ENCODE measurements around the gene NPIPB6.
A peak's percentile ranks its signal among the peaks of the same experiment; 100 is the strongest.

NPIPB6 gene

DNA sequence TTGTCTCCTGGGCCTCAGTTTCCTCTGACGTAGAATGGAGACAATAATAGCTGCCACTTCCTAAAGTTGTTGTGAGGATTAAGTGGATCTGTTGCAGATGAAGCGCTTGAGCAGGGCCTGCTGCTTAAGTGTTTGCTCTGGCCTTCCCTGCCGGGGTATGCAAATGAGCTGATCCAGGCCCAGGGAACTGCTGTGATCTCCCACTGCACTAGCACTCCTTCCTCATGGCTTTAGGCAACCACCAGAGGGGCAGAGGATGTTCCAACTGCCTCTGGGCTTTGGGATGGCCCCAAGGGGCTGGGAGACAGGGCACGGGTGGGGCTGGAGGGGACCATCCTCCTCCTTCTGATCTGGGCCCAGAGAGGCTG, 64.8 kb downstream of the NPIPB6 start:
- DNase-seq (ENCODE audit: low spot score): no peak

DNA sequence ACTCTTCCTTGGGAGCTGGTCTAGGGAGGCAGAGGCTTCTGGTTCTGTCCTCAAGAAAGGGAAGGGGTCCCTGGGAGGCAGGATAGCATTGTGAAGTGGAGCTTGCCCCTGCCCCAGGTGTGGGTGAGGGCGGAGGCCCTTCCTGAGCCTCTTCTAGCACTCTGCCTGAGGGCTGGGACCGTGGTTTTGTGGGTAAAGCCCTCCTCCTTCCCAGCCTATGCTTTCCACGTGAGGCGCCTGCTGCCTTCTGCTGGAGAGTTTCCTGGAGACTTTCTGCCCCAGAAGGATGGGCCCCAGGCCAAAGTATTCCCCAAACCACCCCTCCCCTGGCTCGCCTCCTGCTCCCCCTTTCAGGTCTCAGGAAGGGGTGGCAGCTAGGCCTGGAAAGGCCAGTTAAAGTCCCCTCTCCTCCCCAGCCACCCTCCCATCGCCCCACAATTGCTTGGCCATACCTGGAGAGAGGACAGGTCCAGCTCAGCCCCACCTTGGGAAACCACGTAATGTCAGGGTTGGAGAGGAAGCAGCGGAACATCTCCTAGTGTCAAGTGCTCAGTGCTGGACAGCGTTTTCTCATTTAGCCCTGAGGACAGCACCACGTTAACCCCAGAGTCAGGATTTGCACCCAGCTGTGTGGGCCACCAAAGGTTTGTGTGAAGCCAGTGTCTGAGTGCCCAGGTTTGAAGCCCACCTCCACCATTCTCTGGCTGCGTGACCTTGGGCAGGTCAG, 65.4 kb downstream of the NPIPB6 start:
- no peak for DNase-seq (ENCODE audit: low spot score)

DNA sequence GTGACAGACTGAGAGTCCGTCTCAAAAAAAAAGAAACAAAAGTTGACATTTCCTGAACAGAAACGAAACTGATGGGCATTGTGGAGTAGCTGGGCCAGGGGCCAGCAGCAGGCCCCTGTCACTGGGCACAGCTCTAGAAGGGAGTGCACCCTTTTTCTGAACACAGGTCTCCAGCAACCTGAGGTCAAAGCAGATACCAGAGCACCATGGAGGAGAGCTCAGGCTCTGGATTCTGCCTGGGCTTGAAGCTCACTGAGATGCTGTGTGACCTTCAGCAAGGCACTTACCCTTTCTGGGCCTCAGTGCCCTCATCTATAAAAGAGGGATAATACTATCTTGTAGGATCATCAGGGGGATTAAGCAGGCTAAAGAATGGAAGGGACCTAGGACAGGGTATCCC, 66.0 kb downstream of the NPIPB6 start:
- DNase-seq (ENCODE audit: low spot score): no peak

DNA sequence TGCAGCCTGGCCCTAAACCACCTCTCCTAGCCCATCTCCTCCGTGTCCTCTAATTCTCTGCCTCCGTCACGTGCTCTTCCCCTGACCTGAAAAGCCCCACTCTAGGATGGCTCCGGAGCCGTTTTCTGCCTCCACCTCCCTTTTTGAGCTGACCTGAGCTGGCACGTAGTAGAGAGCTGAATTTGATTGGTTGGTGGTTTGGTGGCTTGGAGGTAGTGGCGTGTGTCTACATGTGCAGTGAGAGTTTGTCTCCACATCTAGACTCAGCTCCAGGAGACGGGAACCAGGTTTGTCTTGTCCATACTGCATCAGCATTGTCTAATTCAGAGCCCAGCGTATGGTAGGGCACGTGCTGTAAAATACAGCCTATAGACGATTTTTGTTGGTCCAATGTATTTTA, 68.0 kb downstream of the NPIPB6 start:
- no peak for DNase-seq (ENCODE audit: low spot score)

DNA sequence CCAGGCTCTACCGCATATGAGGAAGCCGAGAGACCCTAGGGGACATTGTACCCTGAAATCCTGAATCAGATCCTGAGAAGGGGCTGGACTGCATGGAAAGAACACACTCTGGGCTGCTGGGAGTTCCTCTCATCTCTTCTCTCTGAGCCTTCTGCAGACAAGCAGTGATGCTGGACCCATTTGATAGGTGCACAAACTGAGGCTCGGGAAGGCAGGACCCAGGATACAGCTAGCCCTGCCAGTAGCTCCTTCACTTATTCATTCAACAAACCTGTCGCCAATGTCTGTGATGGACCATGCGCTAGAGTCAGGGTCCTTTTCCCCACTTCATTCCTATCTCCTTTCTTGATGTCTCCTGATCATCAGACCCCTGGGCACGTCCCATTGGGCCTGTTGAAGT, 69.1 kb downstream of the NPIPB6 start:
- no peak for DNase-seq (ENCODE audit: low spot score)

DNA sequence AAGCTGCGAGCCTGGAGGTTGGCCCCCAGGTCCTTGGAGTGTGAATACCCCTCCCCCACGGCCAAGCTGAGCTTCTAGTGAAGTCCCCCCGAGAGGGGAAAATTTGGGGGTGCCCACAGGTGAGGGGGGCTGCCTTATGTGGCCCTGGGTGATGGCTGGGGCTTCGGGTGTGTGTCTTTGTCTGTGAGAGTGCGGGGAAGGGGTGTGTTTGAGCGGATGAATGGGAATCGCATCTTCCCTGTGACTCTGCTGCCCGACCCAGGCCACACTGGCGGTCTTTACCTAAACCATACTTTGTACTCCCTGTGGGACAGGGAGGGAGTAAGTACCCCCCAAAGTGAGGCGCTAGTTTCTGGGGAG, 69.7 kb downstream of the NPIPB6 start:
- DNase-seq (ENCODE audit: low spot score): no peak

DNA sequence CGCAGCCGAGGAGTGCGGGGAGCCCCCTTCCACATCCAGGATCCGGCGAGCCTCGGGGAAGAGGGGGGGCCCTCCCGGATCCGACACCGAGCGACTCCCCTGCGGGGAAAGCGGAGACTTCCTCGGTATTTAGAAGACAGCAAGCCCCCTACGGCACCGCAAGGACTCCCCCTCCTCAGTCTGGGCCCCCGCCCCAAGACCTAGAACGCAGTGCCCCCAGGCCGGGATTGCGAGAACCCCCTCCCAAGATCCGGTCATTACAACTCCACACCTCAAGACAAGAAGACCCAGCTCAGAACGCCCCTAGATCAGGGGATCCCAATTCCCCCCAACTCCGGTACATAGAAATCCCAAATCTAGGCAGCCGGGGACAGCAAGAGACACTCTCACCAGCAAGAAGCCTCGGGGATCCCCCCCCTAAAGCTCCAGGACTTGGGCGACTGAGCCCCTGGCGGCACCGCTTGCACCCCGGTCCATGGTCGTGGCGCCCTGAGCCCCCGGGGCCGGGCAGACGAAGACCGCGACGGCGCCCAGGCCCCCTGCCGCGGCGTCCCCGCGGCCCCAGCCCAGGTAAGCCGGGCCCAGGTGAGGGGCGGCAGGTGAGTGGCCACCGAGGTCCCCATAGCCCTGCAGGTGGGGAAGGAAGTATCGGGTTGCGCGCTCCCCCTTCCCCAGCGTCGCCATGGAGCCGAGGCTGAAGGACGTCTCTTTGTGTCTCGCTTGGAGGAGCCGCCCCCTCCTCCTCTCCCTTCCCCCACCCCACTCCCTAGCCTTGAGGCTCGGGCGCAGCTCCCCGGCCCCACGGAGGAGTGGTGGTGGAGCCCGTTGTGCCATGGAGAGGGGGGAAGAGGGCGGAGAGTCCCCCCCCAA, 70.3 kb downstream of the NPIPB6 start:
- peak; percentile 80 for DNase-seq (ENCODE audit: low spot score)
